ENCODE measurements around the gene GABRD. TPM values are rescaled to one million over a fixed set of nuclear protein-coding genes. Genes with fewer than 3 reads are reported as not detected.
"Not testable (repeated sequence)": the region's sequence is repeated elsewhere in the genome, so short reads cannot be mapped to it uniquely, and the experiment has no call there.

GABRD gene
- total RNA-seq, 4 donors from 2014 or later: not detected

- DNase-seq (ENCODE audit: low spot score): no peak
- TF ChIP-seq CTCF (IDR thresholded peaks at IDR 0.05): no peak
- ATAC-seq (ENCODE audit: low FRiP score): no peak
Observed at GRCh38 chr1:1980467-1981141, 38.5 kb upstream of the GABRD start.

GRCh38 chr1:1981142-1981500, 38.0 kb upstream of the GABRD start:
- ATAC-seq (ENCODE audit: low FRiP score) (no peak), DNase-seq (ENCODE audit: low spot score) (no peak)

GRCh38 chr1:1981631-1982327, 37.4 kb upstream of the GABRD start:
- ATAC-seq (ENCODE audit: low FRiP score): not testable (repeated sequence)

More at GRCh38 chr1:1981142-1981500, 38.0 kb upstream of the GABRD start:
- no peak for TF ChIP-seq CTCF (IDR thresholded peaks at IDR 0.05)

GRCh38 chr1:1982379-1983232, 36.5 kb upstream of the GABRD start:
- no peak for TF ChIP-seq CTCF (IDR thresholded peaks at IDR 0.05)
- ATAC-seq (ENCODE audit: low FRiP score) (no peak), DNase-seq (ENCODE audit: low spot score) (no peak)

More at GRCh38 chr1:1981631-1982327, 37.4 kb upstream of the GABRD start:
- DNase-seq (ENCODE audit: low spot score): not testable (repeated sequence)

GRCh38 chr1:1984560-1985070, 34.5 kb upstream of the GABRD start:
- DNase-seq (ENCODE audit: low spot score) (no peak), ATAC-seq (ENCODE audit: low FRiP score) (no peak)
- TF ChIP-seq CTCF (IDR thresholded peaks at IDR 0.05): no peak

GRCh38 chr1:1985375-1986050, 33.6 kb upstream of the GABRD start:
- no peak for ATAC-seq (ENCODE audit: low FRiP score)
- no peak for DNase-seq (ENCODE audit: low spot score)
- no peak for TF ChIP-seq CTCF (IDR thresholded peaks at IDR 0.05)

All from omental fat pad (tissue), 4 donors.